Measurements from ENCODE around the gene SLC6A12.

SLC6A12 gene

DNA sequence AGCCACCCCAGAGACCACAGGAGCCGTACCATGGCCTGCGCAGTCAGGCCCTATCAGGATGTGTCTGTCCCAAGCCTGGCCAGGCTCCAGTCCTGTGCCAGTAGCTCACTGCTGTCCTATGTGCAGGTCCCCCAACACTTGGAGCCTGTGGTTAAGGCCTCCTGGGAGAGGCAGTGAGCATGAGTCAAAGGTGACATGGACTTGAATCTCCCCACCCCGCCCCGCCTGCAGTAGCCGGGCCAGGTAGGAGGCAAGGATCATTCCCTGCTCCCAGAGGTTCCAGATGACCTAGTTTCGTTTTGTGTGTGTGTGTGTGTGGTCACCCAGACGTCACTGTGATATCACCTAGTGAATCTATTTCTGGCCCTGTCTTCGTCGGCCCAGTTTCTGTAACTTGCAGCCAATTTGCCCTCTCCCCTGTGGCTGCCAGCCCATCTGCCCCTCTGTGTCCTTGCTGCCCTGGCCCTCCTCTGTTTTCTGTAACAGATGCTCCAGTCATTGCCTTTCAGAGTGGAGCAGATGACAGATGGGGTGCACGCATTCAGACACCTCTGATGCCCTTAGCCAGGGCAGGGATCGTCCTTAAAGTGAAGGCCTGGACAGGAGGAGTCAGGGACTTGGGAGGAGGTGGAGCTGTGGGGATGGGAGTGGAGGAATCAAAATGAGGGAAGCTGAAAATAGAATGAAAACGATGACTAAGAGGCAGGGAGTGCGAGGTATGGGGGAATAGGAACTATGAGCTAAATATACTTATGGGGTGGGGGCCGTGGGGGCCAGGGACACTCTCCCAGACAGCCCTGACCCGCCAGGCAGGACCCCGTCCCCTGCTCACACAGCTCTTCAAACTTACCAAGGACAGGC lies 37.4 kb downstream of the SLC6A12 start:
- no peak for DNase-seq

GRCh38 chr12:175759-176158 lies 38.2 kb downstream of the SLC6A12 start:
- no peak for DNase-seq

DNA sequence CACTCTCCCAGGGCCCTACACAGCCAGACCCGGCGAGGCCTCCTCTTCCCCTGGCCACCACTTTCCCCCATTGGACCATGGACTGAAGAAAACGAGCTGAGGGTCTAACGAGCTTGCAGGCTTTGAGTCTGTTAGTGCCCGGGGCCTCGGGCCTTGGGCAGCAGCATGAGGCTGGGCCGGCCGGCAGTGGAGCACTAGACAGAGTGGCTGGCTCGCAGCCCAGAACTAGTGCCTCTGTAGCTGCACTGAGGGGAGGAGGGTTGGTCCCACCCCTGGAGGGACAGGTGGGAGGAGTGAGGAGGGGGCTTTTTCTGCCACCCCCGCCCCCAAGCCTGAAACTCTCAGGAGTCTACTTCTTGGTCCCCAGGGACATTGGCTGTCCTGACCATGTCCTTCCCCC lies 38.7 kb downstream of the SLC6A12 start:
- DNase-seq = no peak

GRCh38 chr12:174596-174995 lies 39.4 kb downstream of the SLC6A12 start:
- no peak for DNase-seq

- no peak for DNase-seq
These were observed 39.8 kb downstream of the SLC6A12 start for GRCh38 chr12:174124-174523.

GRCh38 chr12:172732-173161 lies 41.2 kb downstream of the SLC6A12 start:
- DNase-seq = no peak

- DNase-seq = no peak
These were observed 41.9 kb downstream of the SLC6A12 start for GRCh38 chr12:171743-172676.

- DNase-seq = no peak
These were observed 42.7 kb downstream of the SLC6A12 start for GRCh38 chr12:171276-171675.

- DNase-seq = no peak
These were observed 43.4 kb downstream of the SLC6A12 start for GRCh38 chr12:170371-171225.

- DNase-seq = no peak
These were observed 44.2 kb downstream of the SLC6A12 start for GRCh38 chr12:169528-170370.

DNA sequence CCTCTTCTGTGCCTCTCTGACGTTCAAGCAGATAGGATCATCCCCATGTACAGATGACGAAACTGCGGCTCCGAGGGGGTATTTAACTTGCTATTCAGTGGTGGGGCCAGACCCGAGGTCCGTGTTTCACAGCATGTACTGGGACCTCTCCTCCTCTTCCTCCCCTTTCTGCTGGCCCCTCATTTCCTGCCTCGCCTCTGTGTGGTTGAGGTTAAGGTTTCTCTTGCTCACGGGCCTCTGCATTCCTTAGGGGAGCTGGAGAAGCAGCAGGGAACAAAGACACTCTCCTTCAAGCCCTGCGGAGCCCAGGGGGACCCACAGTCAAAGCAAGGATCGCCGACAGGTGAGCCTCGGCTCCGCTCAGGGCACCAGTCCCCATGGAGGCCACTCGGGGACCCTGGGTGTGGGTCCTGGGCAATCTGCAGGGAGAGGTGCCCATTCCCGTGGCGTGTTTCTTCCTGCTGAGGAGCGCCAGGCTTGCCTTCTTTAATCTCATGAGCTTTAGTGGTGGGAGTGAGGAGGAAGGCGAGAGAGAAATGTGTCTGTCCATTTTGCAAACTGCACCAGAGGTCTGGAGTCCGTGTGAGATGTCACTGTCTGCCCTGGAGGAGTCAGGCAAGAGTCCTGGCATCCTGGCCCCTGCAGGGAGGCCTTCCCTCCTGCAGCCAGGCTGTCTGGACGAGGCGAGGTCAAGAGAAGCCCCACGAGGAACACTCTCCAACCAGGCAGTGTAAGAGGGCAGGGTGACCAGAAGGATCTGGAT lies 45.0 kb downstream of the SLC6A12 start:
- DNase-seq = no peak

DNA sequence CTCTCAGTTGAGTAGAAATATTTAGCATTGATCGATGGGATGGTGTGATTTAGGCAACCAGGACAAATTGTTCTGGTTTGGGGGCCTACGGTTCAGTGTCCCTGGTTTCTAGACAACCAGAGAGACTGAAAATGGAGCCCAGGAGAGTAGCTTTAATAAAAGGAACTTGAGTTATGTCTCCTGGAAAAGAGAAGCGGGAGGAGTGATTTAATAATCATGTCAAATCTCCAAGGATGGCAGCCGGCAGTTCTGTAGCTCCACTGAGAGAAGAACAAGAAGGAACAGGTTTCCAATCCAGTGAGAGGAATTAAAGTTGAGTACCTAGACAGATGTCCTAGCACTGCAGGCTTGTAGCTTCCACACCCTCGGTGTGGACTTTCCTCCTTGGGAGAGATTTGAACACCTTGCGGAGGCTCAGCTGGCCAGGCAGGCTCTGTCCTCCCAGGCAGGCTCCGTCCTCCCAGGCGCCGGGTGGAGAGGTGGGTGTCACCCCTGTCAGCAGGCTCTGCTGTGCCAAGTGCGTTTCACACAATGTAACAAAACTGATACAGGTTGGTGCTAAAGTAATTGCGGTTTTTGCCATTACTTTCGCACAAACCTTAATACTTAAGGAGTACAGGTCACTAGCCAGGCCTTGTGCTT lies 45.9 kb downstream of the SLC6A12 start:
- no peak for DNase-seq

DNA sequence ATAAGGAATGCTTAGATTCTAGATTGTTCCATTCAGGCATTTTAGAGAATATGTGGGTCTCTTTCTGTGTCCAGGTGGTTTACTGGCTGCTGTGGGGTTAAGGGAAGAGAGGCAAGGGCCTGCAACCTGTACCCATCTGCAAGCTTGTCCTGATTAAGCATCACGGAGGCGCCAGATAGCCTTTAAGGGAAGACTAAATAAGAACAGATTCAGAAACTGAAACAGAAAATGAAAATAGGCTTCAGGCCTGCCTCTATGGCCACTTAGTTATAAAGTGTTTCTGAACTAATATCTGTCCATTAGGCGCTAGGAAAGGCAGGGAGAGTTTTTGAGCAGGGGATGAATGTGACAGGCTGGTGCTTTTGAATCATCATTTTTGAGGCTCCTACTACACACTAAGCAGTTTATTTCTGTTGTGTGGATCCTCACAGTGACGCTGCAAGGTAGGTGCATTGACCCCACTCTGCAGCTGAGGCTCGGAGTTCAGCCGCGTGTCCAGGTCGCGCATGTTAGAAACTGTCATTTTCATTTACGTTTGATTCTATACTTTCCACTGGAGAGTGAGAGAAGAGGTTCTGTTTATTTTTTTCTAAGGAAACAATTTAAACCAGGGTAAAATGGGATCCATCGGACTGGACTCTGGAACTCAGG lies 47.4 kb downstream of the SLC6A12 start:
- no peak for DNase-seq

DNA sequence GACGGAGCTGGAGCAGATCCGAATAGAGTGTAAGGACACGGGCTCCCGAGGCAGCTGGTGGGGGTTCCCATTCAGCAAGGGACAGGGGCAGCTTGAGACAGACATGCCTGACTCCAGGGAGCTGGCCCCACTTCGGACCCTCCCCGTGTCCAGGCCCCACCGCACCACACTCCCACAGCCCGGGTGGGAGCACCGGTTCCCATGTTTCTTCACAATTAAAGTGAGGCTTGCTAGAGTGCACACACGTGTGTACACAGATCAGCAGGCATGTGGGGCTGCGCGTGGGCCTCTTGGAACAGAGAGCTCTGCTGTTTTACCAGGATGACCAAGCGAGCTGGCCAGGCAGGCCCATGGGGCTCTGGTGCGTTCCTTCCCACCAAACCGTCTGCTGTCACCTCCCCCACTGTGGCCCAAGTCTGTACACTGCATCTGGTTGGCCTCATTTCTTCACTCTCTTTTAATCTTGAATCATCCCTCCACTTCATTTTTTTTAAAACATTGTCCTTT lies 48.0 kb downstream of the SLC6A12 start:
- DNase-seq = no peak

GRCh38 chr12:164207-164606 lies 49.8 kb downstream of the SLC6A12 start:
- DNase-seq = no peak

- DNase-seq = no peak
These were observed 50.5 kb downstream of the SLC6A12 start for GRCh38 chr12:163406-163986.

DNA sequence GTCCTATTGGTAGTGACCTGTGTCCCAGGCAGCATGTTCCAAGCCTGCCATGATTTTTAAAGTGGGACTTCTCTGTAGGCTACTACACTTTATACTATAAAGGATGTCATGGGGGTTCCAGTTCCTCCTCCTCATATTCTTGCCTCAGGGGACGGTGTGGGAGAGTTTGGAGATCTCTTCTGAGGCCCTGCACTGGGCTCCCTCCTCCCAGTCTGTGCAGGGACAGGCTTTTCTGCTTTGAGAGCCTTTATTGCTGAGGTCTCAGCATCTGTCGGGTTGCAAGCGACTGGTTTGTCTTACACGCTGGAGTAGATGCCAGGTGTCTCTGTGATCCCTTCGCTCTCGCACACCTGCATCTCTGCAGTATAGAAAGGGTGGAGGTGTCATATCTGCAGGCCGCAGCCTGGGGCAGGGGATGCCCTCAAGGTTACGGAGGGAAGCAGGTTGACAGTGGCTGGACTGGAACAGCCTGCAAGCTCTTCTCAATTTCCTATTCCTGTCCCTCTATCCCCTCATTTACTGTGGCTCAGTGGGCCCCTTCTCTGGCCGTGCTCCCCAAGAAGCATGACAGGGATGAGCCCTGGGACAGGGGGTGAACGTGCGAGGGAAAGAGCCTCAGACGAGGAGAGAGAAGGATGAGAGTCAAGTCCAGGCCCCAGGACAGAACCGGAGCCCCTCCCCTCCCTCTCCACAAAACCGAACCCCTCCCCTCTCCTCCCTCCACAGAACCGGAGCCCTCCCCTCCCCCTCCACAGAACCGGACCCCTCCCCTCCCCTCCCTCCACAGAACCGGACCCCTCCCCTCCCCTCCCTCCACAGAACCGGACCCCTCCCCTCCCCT lies 51.3 kb downstream of the SLC6A12 start:
- no peak for DNase-seq

GRCh38 chr12:161823-162222 lies 52.1 kb downstream of the SLC6A12 start:
- no peak for DNase-seq

All from activated effector memory CD4-positive, alpha-beta T cell treated with anti-CD3 and anti-CD28 coated beads, Interleukin-2, amount 50 U/mL, for 16 hours (primary cell).